Measurements from ENCODE around the gene LRRC10.
"Not testable (repeated sequence)": the region's sequence is repeated elsewhere in the genome, so short reads cannot be mapped to it uniquely, and the experiment has no call there.

LRRC10 gene

DNA sequence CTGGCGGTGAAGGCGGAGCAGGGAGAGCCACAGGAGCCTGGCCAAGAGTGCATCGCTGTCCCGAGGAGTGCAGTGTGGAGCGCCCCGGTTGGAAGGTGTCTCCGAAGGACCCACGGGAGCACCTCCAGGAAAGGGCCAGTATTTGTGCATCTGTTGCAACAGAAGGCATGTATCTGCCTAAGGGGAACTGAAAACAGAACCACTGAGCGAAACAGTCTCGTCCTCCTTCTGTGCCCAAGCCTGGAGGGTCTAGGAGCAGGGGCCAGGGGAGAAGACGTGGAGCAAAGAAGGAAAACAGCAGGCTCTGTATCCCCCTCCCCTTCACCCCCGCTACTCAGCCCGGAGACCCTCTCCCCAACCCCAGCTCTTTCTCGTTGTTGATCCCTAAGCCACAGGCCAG is 5.3 kb upstream of the LRRC10 start:
- no peak for DNase-seq

DNA sequence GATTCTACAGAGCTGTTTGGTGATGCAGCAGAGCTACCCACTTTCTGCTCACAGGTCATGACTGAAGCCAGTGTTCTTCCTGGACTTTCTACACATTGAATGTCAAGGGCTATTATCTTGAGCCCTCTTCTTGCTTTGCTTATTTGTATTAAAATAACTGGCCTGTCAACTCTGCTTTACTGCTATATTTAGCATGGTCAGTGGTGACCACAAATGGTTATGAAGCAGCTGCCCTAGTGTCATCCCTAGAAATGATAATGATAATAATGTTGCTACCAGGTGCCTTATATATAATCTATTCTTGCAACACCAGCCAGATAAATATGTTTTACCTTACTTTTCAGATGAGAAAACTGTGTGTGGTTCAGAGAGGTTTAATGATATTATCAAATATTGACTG is 2.6 kb upstream of the LRRC10 start:
- no peak for DNase-seq

DNA sequence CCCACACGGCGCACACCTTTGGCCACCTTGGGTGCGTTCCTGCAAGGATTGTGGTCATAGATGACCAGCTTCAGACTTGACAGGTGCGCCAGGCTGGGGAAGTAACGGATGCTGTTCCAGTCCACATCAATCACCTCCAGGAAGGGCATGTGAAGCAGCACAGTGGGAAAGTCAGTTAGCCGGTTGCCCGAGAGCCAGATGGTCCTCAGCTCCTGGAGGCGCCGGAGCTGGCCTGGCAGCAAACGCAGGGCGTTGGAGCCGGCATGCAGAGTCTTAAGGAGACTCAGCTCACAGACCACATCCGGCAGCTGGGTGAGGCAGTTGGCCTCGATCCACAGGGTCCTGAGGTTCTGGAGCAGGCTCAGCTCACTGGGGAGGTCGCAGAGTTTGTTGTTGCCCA is 581 bp downstream of the LRRC10 start:
- DNase-seq: no peak

DNA sequence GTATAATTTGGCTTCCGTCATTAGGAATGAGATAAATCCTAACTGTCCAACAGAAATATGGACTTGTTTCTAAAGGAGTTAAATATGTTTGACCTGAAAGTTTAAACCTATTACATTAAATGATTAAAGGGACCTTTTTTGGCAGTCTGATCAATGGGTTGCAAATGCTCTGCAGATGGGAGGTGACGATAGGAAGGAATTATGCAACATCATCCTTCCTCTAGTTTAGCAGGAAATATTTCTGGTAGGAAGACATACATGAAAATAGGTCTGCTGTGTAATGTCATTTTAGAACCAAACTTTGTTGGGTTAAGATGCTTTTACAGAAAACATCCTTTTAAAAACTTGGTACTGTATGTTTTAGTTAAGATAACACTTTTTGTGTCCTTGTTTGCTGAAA is 2.6 kb downstream of the LRRC10 start:
- DNase-seq: no peak

DNA sequence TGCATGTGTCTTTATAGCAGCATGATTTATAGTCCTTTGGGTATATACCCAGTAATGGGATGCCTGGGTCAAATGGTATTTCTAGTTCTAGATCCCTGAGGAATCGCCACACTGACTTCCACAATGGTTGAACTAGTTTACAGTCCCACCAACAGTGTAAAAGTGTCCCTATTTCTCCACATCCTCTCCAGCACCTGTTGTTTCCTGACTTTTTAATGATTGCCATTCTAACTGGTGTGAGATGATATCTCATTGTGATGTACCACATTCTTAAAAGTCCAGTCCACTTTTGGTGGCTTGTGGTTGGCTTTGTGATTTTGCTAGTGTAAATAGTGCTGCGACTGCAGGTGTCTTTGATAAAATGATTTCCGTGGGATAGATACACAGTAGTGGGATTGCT is 6.4 kb downstream of the LRRC10 start:
- DNase-seq: not testable (repeated sequence)

DNA sequence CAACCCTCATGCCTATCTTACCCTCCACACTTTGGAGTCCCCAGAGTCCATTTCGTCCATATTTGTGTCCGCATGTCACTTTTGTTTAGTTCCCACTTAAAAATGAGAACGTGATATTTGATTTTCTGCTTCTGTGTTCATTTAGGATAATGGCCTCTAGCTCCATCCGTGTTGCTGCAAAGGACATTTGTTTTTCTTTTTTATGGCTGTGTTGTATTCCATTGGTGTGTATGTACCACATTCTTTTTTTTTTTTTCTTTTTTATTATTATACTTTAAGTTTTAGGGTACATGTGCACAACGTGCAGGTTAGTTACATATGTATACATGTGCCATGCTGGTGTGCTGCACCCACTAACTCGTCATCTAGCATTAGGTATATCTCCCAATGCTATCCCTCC is 7.2 kb downstream of the LRRC10 start:
- DNase-seq: not testable (repeated sequence)

DNA sequence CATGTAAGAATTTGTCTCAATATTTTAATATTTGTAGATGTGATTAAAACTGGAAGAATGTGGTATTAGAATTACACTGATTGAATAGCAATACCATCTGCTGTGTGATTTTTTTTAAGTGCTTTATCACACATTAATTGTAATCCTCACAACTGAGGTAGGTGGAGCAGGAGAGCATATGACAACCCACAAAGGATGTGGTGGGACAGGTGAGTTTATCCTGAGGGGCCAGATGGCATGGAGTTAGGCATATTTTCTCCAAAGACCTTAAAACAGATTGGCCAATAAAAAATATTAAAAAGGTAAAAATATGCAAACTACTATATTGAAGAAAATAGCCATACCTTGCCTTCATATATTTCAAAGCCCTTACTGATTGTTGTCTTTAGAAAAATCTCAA is 7.8 kb downstream of the LRRC10 start:
- DNase-seq: no peak

DNA sequence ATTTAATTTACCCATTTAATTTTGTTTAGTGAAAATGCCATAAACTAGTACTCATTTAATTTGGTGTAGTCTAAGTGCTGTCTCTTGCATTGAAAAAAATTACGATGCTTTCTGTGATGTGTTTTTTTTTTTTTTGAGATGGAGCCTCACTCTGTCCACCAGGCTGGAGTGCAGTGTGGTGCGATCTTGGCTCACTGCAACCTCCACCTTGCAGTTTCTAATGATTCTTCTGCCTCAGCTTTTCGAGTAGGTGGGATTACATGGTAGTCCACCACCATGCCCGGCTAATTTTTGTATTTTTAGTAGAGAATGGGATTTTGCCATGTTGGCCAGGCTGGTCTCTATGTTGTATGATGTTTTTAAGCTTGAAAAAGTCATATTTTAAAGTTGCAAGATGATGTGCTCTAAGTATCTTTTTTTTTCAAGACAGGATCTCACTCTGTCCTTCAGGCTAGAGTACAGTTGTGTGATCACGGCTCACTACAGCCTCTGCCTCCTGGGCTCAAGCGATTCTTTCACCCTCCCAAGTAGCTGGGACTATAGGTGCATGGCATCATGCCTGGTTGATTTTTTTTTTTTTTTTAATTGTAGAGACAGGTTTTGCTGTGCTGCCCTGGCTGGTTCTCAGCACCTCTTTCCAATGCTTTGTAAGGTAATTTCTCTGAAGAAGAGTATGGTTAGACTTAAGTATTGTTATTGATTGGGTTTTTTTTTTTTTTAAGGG is 8.6 kb downstream of the LRRC10 start:
- DNase-seq: no peak

DNA sequence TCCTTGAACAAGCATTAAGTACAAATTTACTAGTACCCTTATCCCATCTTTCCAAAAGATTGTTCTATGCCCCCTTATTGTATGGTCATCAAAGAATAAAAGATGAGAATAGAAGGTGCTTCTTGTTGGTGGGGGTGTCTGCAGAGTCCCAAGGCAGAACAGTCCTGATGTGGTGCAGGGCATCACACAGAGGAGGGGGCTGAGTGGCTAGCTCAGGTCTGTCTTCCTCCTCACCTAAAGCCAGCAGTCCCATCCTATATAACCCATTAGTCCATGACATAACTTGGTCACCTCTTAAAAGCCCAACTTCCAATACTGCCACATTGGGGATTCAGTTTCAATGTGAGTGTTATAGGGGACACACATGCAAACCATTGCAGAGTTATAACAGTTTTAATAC is 9.9 kb downstream of the LRRC10 start:
- no peak for DNase-seq

DNA sequence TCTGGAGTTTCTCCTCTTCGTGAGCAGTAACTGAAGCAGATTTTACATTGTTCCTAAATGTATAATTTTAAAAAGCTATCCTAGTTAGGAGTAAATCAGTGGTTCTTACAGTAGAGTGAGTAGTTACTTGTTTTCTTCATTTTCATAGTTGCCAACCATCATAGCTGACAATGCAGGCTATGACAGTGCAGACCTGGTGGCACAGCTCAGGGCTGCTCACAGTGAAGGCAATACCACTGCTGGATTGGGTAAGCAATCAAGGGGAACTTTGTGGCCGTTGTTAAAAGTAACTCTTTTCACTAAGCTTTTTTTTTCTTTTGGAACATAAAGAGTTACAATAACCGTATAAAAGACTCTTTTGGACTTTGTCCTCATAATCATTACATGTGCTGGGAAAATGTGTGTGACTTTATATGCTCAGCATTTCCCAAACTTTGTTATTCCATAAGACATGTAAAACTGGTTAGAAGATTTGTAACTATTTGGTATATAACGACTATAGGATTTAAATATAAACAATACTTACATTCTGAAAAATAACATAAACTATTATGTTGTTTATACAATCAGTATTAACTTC is 12.4 kb downstream of the LRRC10 start:
- no peak for DNase-seq

DNA sequence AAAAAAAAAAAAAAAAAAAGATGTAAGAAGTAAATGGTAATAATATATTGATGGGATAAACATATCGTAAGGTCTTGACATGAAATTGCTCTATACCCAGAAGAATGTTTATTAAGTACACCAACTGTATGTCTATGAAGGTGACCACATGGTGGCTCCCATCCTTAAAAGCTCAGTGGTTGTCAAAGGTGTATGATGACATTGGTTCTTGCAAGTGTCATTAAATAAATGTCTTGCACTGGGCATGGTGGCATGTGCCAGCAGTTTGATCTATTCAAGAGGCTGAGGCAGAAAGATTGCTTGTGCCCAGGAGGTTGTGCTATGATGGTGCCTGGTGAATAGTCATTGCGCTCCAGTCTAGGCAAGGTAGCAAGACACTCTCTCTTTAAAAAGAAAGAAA is 15.0 kb downstream of the LRRC10 start:
- DNase-seq: no peak

DNA sequence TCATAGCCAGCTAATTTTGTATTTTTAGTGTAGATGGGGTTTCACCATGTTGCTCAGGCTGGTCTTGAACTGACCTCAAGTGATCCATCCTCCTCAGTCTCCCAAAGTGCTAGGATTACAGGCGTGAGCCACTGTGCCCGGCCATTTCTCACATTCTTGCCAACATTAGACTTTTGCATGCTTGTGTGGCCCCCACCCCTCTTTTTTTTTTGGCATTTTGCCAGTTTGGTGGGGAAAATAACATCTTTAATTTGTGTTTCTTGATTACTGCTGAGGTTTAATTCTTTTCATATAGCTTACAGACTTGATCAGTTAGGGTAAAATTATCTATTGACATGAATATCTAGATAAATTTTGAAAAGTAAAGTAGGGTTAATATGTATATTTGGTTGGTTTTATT is 21.6 kb downstream of the LRRC10 start:
- no peak for DNase-seq

DNA sequence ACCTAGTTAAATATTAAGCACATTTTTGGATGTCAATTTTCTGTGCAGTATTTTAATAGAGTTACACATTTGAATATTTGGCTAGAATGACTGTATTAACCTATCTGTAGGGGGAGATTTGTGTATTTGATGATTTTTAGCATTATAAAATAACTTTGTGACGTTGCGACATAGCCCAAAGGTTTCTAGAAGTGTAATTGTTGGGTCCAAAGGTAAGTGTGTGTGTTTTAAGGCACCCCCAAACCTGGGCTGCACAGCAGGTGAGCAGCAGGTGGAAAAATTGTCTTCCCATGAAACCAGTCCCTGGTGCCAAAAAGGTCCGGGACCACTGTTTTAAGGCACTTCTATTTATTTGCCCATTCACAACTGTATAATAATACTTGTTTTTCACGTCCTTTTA is 22.2 kb downstream of the LRRC10 start:
- no peak for DNase-seq

DNA sequence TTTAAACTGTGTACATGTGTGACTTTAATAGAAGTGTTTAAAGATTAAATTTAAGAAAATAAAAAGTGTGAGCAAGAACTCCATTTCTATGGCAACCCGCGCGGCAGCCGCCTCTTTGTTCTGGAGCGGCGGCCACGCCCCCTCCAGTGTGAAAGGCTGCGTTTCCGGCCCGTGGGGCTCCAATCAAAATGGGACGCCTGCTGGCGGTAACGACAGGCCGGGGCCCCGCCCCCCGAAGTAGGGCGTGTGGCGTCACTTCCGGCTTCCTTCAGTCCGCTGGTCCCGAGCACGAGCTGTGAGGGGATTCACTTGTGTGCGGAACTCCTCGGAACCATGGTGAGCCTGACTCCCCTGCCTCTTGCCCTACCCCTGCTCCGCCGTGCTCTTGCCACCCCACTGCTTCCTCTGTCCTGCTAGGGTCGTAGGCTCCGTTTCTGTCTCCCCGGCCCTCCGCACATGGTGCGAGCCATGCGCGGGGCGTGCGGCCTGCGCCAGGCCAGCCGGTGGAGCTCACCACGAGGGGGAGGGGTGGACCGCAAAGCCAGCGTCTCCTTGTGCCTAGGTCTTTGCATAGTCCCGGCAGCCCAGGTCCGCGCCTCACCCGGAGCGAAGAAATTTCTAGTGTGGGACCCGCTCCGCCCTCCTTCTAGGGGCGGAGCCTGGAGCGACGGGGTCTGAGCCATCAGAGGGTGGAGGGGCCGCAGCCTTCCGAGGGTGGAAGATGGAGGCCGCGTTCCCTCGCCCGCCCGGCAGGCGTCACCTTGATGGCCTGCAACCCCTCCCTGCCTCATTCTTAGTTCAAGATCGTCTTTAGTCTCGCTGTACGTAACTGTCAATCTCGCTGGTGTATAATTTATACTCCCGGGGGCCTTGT is 25.3 kb downstream of the LRRC10 start, which contains the start of gene CCT2:
TSS of gene CCT2 (plus strand) at position 271 of the 874 bp plus-strand sequence. CDS start at position 334, 63 bp downstream.
- DNase-seq: peak; percentile 65

DNA sequence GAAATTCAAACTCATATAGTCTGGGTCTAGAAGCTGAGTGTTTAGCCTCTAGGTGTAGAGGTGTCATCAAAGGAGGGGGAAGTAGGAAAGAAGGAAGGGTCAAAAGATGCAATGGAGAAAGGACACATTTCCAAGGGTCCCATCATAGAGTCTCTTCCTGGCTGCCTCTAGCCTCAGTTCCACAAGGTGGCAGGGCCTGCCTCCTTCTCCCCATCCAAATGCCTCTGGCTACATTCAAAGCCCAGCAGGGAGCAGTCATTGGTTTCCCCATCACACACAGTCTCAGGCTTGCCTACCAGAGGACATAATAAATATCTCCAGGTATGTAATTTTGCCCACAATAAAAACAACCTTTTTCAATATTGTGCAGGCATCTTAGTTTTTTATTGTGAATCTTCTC is 27.5 kb downstream of the LRRC10 start:
- DNase-seq: no peak

DNA sequence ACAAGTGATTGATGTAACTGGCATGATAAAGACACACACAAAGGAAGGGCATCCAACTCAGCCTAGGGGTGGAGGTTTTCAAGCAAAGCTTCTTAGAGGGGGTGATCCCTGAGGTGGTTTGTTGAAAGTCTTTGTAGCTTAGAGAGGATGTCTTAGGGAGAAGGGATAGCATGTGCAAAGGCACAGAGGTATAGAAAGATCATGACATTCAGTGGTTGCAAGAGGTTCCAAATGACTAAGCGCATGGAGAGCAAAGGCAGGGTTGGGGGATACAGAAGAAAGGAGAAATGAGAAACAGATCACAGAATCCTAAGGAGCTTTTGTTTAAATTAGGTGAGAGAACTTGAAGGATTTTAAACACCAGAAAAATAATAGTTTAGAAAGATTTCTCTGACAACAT is 30.6 kb downstream of the LRRC10 start:
- DNase-seq: no peak

DNA sequence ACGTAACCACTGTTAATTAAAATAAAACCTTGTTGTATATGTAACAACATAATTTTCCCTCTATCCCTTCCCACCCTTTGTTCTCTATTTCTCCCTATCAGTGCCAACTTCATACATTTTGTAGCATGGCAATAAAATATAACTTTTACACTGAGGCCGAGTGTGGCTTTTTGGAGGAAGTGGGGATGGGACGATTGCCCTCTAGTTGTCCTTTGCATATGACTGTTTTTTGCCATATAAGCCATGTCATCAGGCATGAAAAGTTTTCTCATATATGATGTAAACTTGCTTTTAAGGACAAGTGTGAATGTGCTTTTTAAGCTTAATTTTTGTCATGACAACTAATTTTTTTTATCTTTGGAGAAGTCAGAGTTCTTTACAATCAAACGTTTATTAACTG is 31.7 kb downstream of the LRRC10 start:
- no peak for DNase-seq

DNA sequence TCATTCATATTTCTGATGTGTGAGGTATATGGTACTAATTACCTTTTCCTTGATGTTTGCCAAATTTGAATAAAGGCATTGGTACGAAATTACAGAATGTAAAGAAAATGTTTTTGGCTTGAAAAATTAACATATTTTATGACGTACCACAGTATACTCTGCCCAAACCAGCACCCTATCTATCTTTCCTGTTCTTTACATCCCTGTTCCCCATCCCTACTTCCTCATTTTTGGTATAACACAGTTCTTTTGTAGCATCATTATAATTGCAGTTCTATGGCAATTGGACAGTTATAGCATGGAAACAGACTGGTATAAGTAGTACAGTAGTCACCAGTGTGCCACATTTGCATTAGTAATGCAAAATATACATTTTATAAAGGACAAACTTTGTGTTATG is 32.4 kb downstream of the LRRC10 start:
- DNase-seq: no peak

DNA sequence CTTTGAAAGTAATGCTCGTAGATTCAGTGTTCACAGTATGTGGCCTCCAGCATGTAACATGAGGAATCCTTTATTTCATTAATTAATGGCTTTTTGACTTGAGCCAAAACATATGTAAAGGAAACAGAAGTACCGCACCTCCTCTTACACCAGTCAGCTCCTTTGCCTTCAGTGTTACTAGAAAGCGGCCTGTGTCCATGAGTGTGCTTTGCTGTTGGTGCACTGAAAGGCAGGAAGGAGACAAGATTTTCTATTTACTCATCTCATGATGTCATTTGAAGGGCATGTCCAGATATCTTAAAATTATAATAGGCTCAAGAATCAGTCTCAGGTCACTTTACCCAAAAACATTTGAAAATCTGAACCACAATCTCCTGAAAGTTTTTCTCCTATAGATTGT is 35.4 kb downstream of the LRRC10 start:
- no peak for DNase-seq

DNA sequence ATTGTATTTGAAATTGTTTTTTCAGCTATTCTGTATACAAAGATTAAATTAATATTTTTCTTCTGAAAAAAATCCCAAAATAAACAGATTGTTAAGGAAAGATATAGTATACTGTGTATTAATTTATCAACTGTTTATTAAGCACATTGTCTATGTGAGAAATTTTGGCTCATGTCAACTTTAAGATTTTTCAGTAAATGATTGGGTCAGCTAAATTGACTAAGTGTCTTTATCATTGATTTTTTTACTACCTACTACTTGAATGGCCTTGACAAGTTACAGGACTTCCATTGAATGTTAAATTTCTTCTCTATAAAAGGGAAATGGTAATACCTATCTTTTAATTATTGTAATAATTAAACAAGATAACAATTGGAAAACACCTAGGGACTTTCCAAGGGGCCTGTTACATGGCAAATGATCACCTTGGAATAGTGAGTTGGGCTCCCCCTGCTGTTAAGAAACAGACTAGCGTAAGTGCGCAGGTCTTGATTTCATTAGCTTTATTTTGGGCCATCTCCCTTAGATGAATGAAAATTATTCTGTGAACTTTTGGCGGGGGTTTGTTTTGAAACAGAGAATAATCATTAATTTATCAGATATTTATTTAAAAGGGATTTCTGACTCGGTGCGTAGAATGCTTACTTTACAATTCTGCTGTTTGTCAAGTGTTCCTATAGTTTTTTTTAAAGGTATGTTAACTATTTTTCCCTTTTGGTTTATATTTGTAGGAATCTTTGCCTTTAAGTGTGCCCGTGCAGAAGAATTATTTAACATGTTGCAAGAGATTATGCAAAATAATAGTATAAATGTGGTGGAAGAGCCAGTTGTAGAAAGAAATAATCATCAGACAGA is 39.9 kb downstream of the LRRC10 start:
- DNase-seq: no peak

DNA sequence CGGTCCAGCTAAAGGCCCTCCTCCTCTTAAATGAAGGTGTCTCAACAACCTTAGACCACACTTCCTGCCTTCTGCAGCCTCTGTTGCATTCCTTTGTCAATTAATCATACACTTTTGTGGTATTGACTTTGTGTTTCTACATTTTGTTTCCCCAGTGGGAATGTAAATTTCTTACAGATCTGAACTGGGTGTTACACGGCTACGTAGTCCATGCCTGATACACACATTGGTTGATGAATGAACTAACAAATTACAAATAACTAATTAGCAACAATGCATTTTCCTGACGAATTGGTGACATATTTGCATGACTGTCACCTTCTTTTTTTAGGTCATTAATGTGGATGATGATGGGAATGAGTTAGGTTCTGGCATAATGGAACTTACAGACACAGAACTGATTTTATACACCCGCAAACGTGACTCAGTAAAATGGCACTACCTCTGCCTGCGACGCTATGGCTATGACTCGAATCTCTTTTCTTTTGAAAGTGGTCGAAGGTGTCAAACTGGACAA is 40.6 kb downstream of the LRRC10 start:
- no peak for DNase-seq

DNA sequence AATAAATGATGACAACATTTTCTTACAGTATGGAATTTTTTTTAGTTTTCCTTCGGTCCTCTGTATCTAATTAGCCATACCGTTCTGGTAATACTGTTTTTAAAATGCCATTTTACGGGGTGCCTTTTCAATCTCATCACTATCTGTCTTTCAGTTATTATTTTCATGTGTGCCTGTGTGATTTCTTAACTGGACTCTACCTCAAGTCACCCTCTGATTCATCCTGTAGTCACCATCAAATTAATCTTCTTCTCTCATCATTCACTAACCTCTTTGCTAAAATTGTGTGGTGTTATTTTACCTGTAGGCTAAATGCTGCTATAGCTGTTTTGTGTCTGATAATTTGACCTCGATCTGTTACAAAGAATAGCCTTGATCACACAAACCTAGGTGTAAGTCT is 41.5 kb downstream of the LRRC10 start:
- no peak for DNase-seq

DNA sequence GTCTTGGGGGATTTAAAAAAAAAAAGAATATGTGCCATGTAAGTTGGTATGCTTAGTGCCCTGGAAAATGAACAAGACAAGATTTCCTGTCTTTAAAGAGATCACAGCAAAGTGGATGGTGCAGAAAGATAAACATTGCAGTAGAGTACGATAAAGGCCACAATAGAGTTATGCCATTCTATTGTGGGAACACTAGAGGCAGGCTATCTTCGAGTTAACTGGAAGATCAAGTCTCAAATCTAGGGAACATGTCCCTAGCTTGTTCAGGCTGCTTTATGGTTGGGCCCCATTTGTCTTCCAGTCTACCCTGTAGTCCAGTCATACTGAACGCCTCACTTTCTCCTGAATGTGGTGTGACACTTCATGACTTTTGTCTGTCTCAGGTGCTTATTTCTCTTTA is 44.1 kb downstream of the LRRC10 start:
- DNase-seq: no peak
